Suprapubic skin (tissue), 4 donors: ENCODE data around the gene BLACAT1.

ENCODE experiments used
- CTCF ChIP-seq, 2 donors: fragments of 200-600 bp in 1 of 2; fragments of 450-650 bp in 1 of 2; sonication (generic) in 1 of 2; IDR thresholded peaks; one replicate each; pipeline ENCODE4 v1.5.1; 2016 to 2019; ENCODE audit warnings: antibody characterized with exemption in 2 of 2, mild to moderate bottlenecking in 1 of 2, moderate library complexity in 1 of 2
- EP300 ChIP-seq: sonication (generic); formaldehyde crosslinking; IDR thresholded peaks from one replicate; pipeline ENCODE4 v1.6.1; 2017; ENCODE audit warnings: antibody characterized with exemption
- POLR2A ChIP-seq, 2 donors: fragments of 450-650 bp; IDR thresholded peaks; one replicate each; pipeline ENCODE4 v1.6.1; 2017; ENCODE audit warnings: antibody characterized with exemption in 2 of 2, mild to moderate bottlenecking in 2 of 2, moderate library complexity in 2 of 2
- POLR2AphosphoS5 ChIP-seq, 3 donors: sonication (generic); formaldehyde crosslinking; IDR thresholded peaks; one replicate each; pipeline ENCODE4 v1.6.1; 2017; ENCODE audit warnings: antibody characterized with exemption in 3 of 3

GRCh38 chr1:205448540-205449253 is 7.1 kb downstream of the BLACAT1 start:
- TF ChIP-seq CTCF (IDR thresholded peaks at IDR 0.05) (no peak), EP300 (no peak), POLR2AphosphoS5 (IDR thresholded peaks at IDR 0.05) (no peak), POLR2A (IDR thresholded peaks at IDR 0.05) (no peak)
